Stimulated activated CD8-positive, alpha-beta memory T cell treated with anti-CD3 and anti-CD28 coated beads, Interleukin-4, amount 100 ng/mL, for 1 hour (primary cell): ENCODE measurements around the gene PDILT.
"Not testable (repeated sequence)": the region's sequence is repeated elsewhere in the genome, so short reads cannot be mapped to it uniquely, and the experiment has no call there.

Experiments
- DNase-seq, 2 donors: peaks; one replicate each; pipeline ENCODE4 v3.0.0-alpha.2; 2020; ENCODE audit warnings: low read depth in 2 of 2, low spot score in 1 of 2

Gene PDILT

GRCh38 chr16:20404637-20405036, at the start of gene PDILT:
PDILT (minus strand) TSS chr16:20404737; CDS start chr16:20399300, 5,437 bp downstream.
- no peak for DNase-seq

GRCh38 chr16:20453633-20454032, 49.1 kb upstream of the PDILT start:
- DNase-seq, result not testable (repeated sequence)

GRCh38 chr16:20451364-20451763, 46.8 kb upstream of the PDILT start, which contains the start of gene ACSM2A:
ACSM2A (plus strand) TSS chr16:20451521; CDS start chr16:20460115, 8,594 bp downstream.
- DNase-seq, result not testable (repeated sequence)

- DNase-seq, result not testable (repeated sequence)
Measured at GRCh38 chr16:20446652-20447393, 42.3 kb upstream of the PDILT start.

GRCh38 chr16:20441859-20442258, 37.3 kb upstream of the PDILT start:
- DNase-seq, result not testable (repeated sequence)

GRCh38 chr16:20441191-20441590, 36.7 kb upstream of the PDILT start:
- no peak for DNase-seq

- not testable (repeated sequence) for DNase-seq
Measured at GRCh38 chr16:20440731-20441130, 36.2 kb upstream of the PDILT start.

- DNase-seq, result not testable (repeated sequence)
Measured at GRCh38 chr16:20439820-20440231, 35.3 kb upstream of the PDILT start.

- not testable (repeated sequence) for DNase-seq
Measured at GRCh38 chr16:20438950-20439349, 34.4 kb upstream of the PDILT start.

- DNase-seq, result no peak
Measured at GRCh38 chr16:20430948-20431347, 26.4 kb upstream of the PDILT start.

- DNase-seq, result not testable (repeated sequence)
Measured at GRCh38 chr16:20430480-20430879, 25.9 kb upstream of the PDILT start.

GRCh38 chr16:20429499-20429898, 25.0 kb upstream of the PDILT start:
- DNase-seq, result not testable (repeated sequence)

GRCh38 chr16:20427401-20427797, 22.9 kb upstream of the PDILT start:
- not testable (repeated sequence) for DNase-seq

GRCh38 chr16:20424129-20424866, 19.8 kb upstream of the PDILT start:
- no peak for DNase-seq

GRCh38 chr16:20423772-20424128, 19.2 kb upstream of the PDILT start:
- not testable (repeated sequence) for DNase-seq

GRCh38 chr16:20421748-20422147, 17.2 kb upstream of the PDILT start:
- not testable (repeated sequence) for DNase-seq

- DNase-seq, result not testable (repeated sequence)
Measured at GRCh38 chr16:20419093-20419492, 14.6 kb upstream of the PDILT start.

GRCh38 chr16:20415541-20415940, 11.0 kb upstream of the PDILT start:
- DNase-seq, result no peak

- DNase-seq, result no peak
Measured at GRCh38 chr16:20411055-20411454, 6.5 kb upstream of the PDILT start.

- DNase-seq, result no peak
Measured at GRCh38 chr16:20410121-20410723, 5.7 kb upstream of the PDILT start.

- no peak for DNase-seq
Measured at GRCh38 chr16:20409398-20410120, 5.0 kb upstream of the PDILT start, which contains the start of gene ACSM5. ACSM5 (plus strand) TSS chr16:20409534; CDS start chr16:20411485, 1,951 bp downstream.
